Keratinocyte (primary cell): ENCODE measurements around the gene ENTPD6. TPM values are rescaled to one million over a fixed set of nuclear protein-coding genes. Genes with fewer than 3 reads are reported as not detected.

Source experiments
- DNase-seq: peaks from one replicate; pipeline ENCODE4 v3.0.0-alpha.2; 2011; ENCODE audit warnings: low read depth, missing footprints, low spot score
- FAIRE-seq: peaks from 2 replicates; lab custom pipeline; 2011; peaks lifted over from hg19 to GRCh38; lab: Jason Lieb, UNC
- H2AFZ ChIP-seq: 2 replicates; pipeline ENCODE4 v1.6.0; 2012; ENCODE audit warnings: low read length, control low read depth, inconsistent platforms; ENCODE audit not compliant: control insufficient read depth
- H3K27ac ChIP-seq: 2 replicates; pipeline ENCODE4 v1.5.1; 2011; ENCODE audit warnings: low read length; ENCODE audit not compliant: control insufficient read depth, insufficient read depth
- H3K27me3 ChIP-seq: 3 replicates; pipeline ENCODE4 v1.6.0; 2011; ENCODE audit warnings: low read length; ENCODE audit not compliant: control insufficient read depth, insufficient read depth; ENCODE audit errors: extremely low read depth
- H3K36me3 ChIP-seq, 2 experiments: 2 replicates in 1 of 2; 3 replicates in 1 of 2; pipeline ENCODE4 v1.5.1; 2011; ENCODE audit warnings: low read length in 2 of 2, mild to moderate bottlenecking in 1 of 2; ENCODE audit not compliant: control insufficient read depth in 2 of 2, insufficient read depth in 2 of 2; ENCODE audit errors: extremely low read depth in 1 of 2
- H3K4me1 ChIP-seq: 3 replicates; pipeline ENCODE4 v1.5.1; 2011; ENCODE audit warnings: low read length; ENCODE audit not compliant: control insufficient read depth, insufficient read depth; ENCODE audit errors: extremely low read depth
- H3K4me2 ChIP-seq: 3 replicates; pipeline ENCODE4 v1.6.0; 2011; ENCODE audit warnings: low read depth, low read length; ENCODE audit not compliant: control insufficient read depth, insufficient read depth; ENCODE audit errors: extremely low read depth
- H3K4me3 ChIP-seq, 3 experiments: fragments of 200-600 bp in 1 of 3; sonication (generic) in 1 of 3; 2 replicates in 2 of 3; 3 replicates in 1 of 3; pipeline ENCODE4 v1.5.1; 2011 to 2016; ENCODE audit warnings: low read length in 3 of 3, mild to moderate bottlenecking in 3 of 3, control low read depth in 2 of 3, inconsistent platforms in 1 of 3, low read depth in 1 of 3, mixed read lengths in 1 of 3, mixed run types in 1 of 3, moderate library complexity in 1 of 3; ENCODE audit not compliant: control insufficient read depth in 2 of 3, insufficient read depth in 2 of 3; ENCODE audit errors: extremely low read depth in 1 of 3
- H3K79me2 ChIP-seq: 2 replicates; pipeline ENCODE4 v1.6.0; 2012; ENCODE audit warnings: low read length; ENCODE audit not compliant: control insufficient read depth, insufficient read depth
- H3K9ac ChIP-seq: 3 replicates; pipeline ENCODE4 v1.6.0; 2011; ENCODE audit warnings: low read length; ENCODE audit not compliant: control insufficient read depth, insufficient read depth; ENCODE audit errors: extremely low read depth
- H3K9me1 ChIP-seq: 3 replicates; pipeline ENCODE4 v1.6.0; 2011; ENCODE audit warnings: low read length; ENCODE audit not compliant: control insufficient read depth, insufficient read depth; ENCODE audit errors: extremely low read depth
- H3K9me3 ChIP-seq: 2 replicates; pipeline ENCODE4 v1.5.1; 2012; ENCODE audit warnings: low read depth, low read length; ENCODE audit not compliant: control insufficient read depth
- H4K20me1 ChIP-seq: 3 replicates; pipeline ENCODE4 v1.6.0; 2011; ENCODE audit warnings: low read length; ENCODE audit not compliant: control insufficient read depth, insufficient read depth; ENCODE audit errors: extremely low read depth
- CTCF ChIP-seq, 3 experiments: IDR thresholded peaks in 1 of 3; conservative IDR thresholded peaks in 1 of 3; optimal IDR thresholded peaks in 1 of 3; 2 replicates in 2 of 3; 3 replicates in 1 of 3; pipeline versions ENCODE3 to v1.5.1; 2011; ENCODE audit warnings: low read length in 3 of 3, mild to moderate bottlenecking in 3 of 3, moderate library complexity in 2 of 3, control low read depth in 1 of 3, inconsistent platforms in 1 of 3; ENCODE audit not compliant: insufficient read depth in 2 of 3; ENCODE audit errors: extremely low read depth in 1 of 3
- EZH2 ChIP-seq: IDR thresholded peaks from one replicate; pipeline ENCODE4 v1.6.1; 2012; ENCODE audit warnings: inconsistent platforms, mild to moderate bottlenecking, low read length, moderate library complexity
- dilution Hi-C: fragments of 300-500 bp; cut with MboI; formaldehyde crosslinking; loops from one replicate; pipeline ENCODE4 v1.7.0; 2020; ENCODE audit warnings: low sequenced_read_pairs; ENCODE audit not compliant: extremely low pct_ligation_motif_present
- polyA plus RNA-seq, 5 experiments: library from polyadenylated mRNA; depleted of rRNA in 3 of 5; stranded (reverse) in 3 of 5; stranded (forward) in 1 of 5; unstranded in 1 of 5; fragments of >200 nt; gene quantifications; 1 replicate in 1 of 5; 2 replicates in 3 of 5; 3 replicates in 1 of 5; pipeline versions ENCODE4 v1.2.1 to v1.2.3, GENCODE V29; 2011 to 2012; ENCODE audit warnings: missing spikeins in 2 of 5, low read depth in 1 of 5, low replicate concordance in 1 of 5

Gene ENTPD6
- polyA plus RNA-seq, 1 donor (not counting 4 experiments of a cell fraction or from before 2014, with no cell fraction given): 57.8 TPM

GRCh38 chr20:25250508-25250907 is 55.0 kb downstream of the ENTPD6 start:
- dilution Hi-C loops: no loop called here
- Histone ChIP-seq H3K27ac (no peak overlapping the region), H4K20me1 (peaks cover 49% of the 10 kb centered on the region), H3K79me2 (peaks cover 72% of the 10 kb centered on the region), H3K9me3 (no peaks in the 10 kb centered on the region), H2AFZ (no peak overlapping the region), H3K36me3 (peaks cover 22 to 34% of the 10 kb centered on the region in 2 experiments), H3K27me3 (no peaks in the 10 kb centered on the region), H3K9me1 (peaks cover 12% of the 10 kb centered on the region), H3K4me2 (peak overlapping the region; percentile 84), H3K4me1 (peaks cover 46% of the 10 kb centered on the region), H3K9ac (peak overlapping the region; percentile 82), H3K4me3 (peak overlapping the region; percentile 94 to 97 (median 97))
- DNase-seq (no peak), FAIRE-seq (no peak)
- TF ChIP-seq EZH2 (no peak), CTCF (optimal IDR thresholded peaks at IDR 0.05 in 1 of 3, IDR thresholded peaks at IDR 0.05 in 1 of 3, conservative IDR thresholded peaks at IDR 0.05 in 1 of 3; ENCODE audit: extremely low read depth in 1 of 3, insufficient read depth in 2 of 3, low read length in 3 of 3) (no peak)

- Histone ChIP-seq H3K27ac (no peak overlapping the region), H3K4me2 (peak overlapping the region; percentile 84), H3K79me2 (peaks cover 76% of the 10 kb centered on the region), H3K4me3 (peak overlapping the region; percentile 32 to 97 (median 94)), H3K9me3 (no peaks in the 10 kb centered on the region), H3K36me3 (peaks cover 22 to 34% of the 10 kb centered on the region in 2 experiments), H2AFZ (no peak overlapping the region), H4K20me1 (peaks cover 49% of the 10 kb centered on the region), H3K9ac (no peak overlapping the region), H3K27me3 (no peaks in the 10 kb centered on the region), H3K4me1 (peaks cover 46% of the 10 kb centered on the region), H3K9me1 (peaks cover 12% of the 10 kb centered on the region)
- DNase-seq: no peak
- no peak for FAIRE-seq
- no peak for TF ChIP-seq CTCF (optimal IDR thresholded peaks at IDR 0.05 in 1 of 3, IDR thresholded peaks at IDR 0.05 in 1 of 3, conservative IDR thresholded peaks at IDR 0.05 in 1 of 3; ENCODE audit: extremely low read depth in 1 of 3, insufficient read depth in 2 of 3, low read length in 3 of 3)
- TF ChIP-seq EZH2: no peak
- dilution Hi-C loops: no loop called here
These were observed 55.5 kb downstream of the ENTPD6 start for GRCh38 chr20:25251019-25251418.
